Muscle of back (tissue), 11 donors: ENCODE results near the gene WDR64. TPM values are rescaled to one million over a fixed set of nuclear protein-coding genes. Genes with fewer than 3 reads are reported as not detected.
"Not testable (repeated sequence)": the region's sequence is repeated elsewhere in the genome, so short reads cannot be mapped to it uniquely, and the experiment has no call there.

Experiments
- DNase-seq, 3 donors: peaks; one replicate each; pipeline versions ENCODE4 v3.0.0 to v3.0.0-alpha.2; 2013
- polyA plus RNA-seq, 10 donors: library from polyadenylated mRNA; unstranded; fragments of 120-200 nt; gene quantifications; one replicate each; pipeline ENCODE4 v1.2.1, GENCODE V29; 2013; ENCODE audit not compliant: insufficient read length in 10 of 10

The WDR64 gene
- polyA plus RNA-seq, 10 donors = 0.08 to 0.66 (median 0.27) TPM; not detected in 2

GRCh38 chr1:241799416-241799815 lies 147.3 kb downstream of the WDR64 start:
- no peak for DNase-seq

GRCh38 chr1:241800640-241801039 lies 148.6 kb downstream of the WDR64 start:
- no peak for DNase-seq

GRCh38 chr1:241802863-241803262 lies 150.8 kb downstream of the WDR64 start:
- no peak for DNase-seq

- DNase-seq = not testable (repeated sequence)
Measured at GRCh38 chr1:241804706-241805105, 152.6 kb downstream of the WDR64 start.

GRCh38 chr1:241808265-241808664 lies 156.2 kb downstream of the WDR64 start:
- DNase-seq = no peak

- no peak for DNase-seq
Measured at GRCh38 chr1:241810769-241811405, 158.8 kb downstream of the WDR64 start.

- DNase-seq = no peak
Measured at GRCh38 chr1:241813768-241814320, 161.8 kb downstream of the WDR64 start.

- DNase-seq = no peak
Measured at GRCh38 chr1:241816008-241816407, 163.9 kb downstream of the WDR64 start.

- peak in 1 of 3 donors; percentile 37 for DNase-seq
Measured at GRCh38 chr1:241817331-241817792, 165.3 kb downstream of the WDR64 start.

- no peak for DNase-seq
Measured at GRCh38 chr1:241817956-241818612, 166.0 kb downstream of the WDR64 start.

GRCh38 chr1:241819340-241819866 lies 167.3 kb downstream of the WDR64 start:
- no peak for DNase-seq

- no peak for DNase-seq
Measured at GRCh38 chr1:241821363-241821762, 169.3 kb downstream of the WDR64 start.

- DNase-seq = no peak
Measured at GRCh38 chr1:241822846-241823245, 170.8 kb downstream of the WDR64 start.

- no peak for DNase-seq
Measured at GRCh38 chr1:241823925-241824324, 171.8 kb downstream of the WDR64 start.

GRCh38 chr1:241825581-241825980 lies 173.5 kb downstream of the WDR64 start:
- DNase-seq = peak in 1 of 3 donors; percentile 7

- not testable (repeated sequence) for DNase-seq
Measured at GRCh38 chr1:241826613-241827012, 174.5 kb downstream of the WDR64 start.

- no peak for DNase-seq
Measured at GRCh38 chr1:241827264-241827663, 175.2 kb downstream of the WDR64 start.

GRCh38 chr1:241828463-241829021 lies 176.5 kb downstream of the WDR64 start:
- no peak for DNase-seq

GRCh38 chr1:241829468-241829867 lies 177.4 kb downstream of the WDR64 start:
- no peak for DNase-seq

- peak in 2 of 3 donors; percentile 32 to 39 for DNase-seq
Measured at GRCh38 chr1:241834733-241835377, 182.8 kb downstream of the WDR64 start.

GRCh38 chr1:241836941-241837340 lies 184.9 kb downstream of the WDR64 start:
- DNase-seq = no peak

GRCh38 chr1:241837416-241837815 lies 185.3 kb downstream of the WDR64 start:
- DNase-seq = no peak
